SK-N-SH (cell line): ENCODE data around the gene EME2.

Experiments
- EZH2phosphoT487 ChIP-seq: fragments of 200-600 bp; sonication (generic); IDR thresholded peaks from 2 replicates; pipeline ENCODE4 v1.6.1; 2017; ENCODE audit warnings: low read depth, mixed run types, mild to moderate bottlenecking, antibody characterized with exemption, moderate library complexity, borderline replicate concordance
- JUND ChIP-seq: IDR thresholded peaks from 2 replicates; pipeline ENCODE4 v1.4.0; 2012
- POLR2AphosphoS5 ChIP-seq: IDR thresholded peaks from 2 replicates; pipeline ENCODE4 v1.6.1; 2012; ENCODE audit warnings: low read depth, low read length
- RAD21 ChIP-seq: IDR thresholded peaks from 2 replicates; pipeline ENCODE4 v1.6.1; 2012; ENCODE audit warnings: mild to moderate bottlenecking, low read length
- RCOR1 ChIP-seq: fragments of 150-350 bp; IDR thresholded peaks from 2 replicates; pipeline ENCODE4 v1.6.1; 2017; ENCODE audit warnings: antibody characterized with exemption, low read length
- SIN3A ChIP-seq: IDR thresholded peaks from 2 replicates; pipeline ENCODE4 v1.6.1; 2012; ENCODE audit warnings: low read depth, mild to moderate bottlenecking, low read length, moderate library complexity, borderline replicate concordance
- SMC3 ChIP-seq: IDR thresholded peaks from 2 replicates; pipeline ENCODE4 v1.6.1; 2012; ENCODE audit warnings: low read depth, low read length, improper control_type of control experiment
- TEAD4 ChIP-seq: IDR thresholded peaks from 2 replicates; pipeline ENCODE4 v1.4.0; 2012; ENCODE audit warnings: mild to moderate bottlenecking, borderline replicate concordance; ENCODE audit not compliant: insufficient read depth
- TF ChIP-seq, protein P1 (sequence below): fragments of 200-600 bp; sonication (generic); IDR thresholded peaks from 2 replicates; pipeline ENCODE4 v1.6.1; 2017; ENCODE audit warnings: antibody characterized with exemption, mild to moderate bottlenecking, moderate library complexity
- TF ChIP-seq, protein P2 (sequence below): IDR thresholded peaks from 2 replicates; pipeline ENCODE4 v1.6.1; 2012; ENCODE audit warnings: mild to moderate bottlenecking, low read depth, low read length, moderate library complexity

DNA sequence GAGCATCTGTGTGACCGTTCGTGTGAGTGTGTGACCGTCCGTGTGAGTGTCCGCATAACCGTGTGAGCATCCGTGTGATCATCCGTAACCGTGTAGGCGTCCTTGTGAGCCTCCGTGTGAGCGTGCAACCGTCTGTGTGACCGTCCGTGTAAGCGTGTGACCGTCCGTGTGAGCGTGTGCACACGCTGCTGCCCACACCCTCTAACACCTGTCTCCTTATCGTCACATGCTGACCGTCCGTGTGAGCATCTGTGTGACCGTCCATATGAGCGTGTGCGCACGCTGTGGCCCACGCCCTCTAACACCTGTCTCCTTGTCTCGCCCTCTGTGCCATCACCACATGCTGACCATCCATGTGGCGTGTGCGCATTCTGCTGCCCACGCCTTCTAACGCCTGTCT, 32.4 kb upstream of the EME2 start:
- TF ChIP-seq, protein P1, sequence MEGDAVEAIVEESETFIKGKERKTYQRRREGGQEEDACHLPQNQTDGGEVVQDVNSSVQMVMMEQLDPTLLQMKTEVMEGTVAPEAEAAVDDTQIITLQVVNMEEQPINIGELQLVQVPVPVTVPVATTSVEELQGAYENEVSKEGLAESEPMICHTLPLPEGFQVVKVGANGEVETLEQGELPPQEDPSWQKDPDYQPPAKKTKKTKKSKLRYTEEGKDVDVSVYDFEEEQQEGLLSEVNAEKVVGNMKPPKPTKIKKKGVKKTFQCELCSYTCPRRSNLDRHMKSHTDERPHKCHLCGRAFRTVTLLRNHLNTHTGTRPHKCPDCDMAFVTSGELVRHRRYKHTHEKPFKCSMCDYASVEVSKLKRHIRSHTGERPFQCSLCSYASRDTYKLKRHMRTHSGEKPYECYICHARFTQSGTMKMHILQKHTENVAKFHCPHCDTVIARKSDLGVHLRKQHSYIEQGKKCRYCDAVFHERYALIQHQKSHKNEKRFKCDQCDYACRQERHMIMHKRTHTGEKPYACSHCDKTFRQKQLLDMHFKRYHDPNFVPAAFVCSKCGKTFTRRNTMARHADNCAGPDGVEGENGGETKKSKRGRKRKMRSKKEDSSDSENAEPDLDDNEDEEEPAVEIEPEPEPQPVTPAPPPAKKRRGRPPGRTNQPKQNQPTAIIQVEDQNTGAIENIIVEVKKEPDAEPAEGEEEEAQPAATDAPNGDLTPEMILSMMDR, result no peak
- TF ChIP-seq POLR2AphosphoS5 (no peak), TEAD4 (no peak), RAD21 (no peak), SIN3A (no peak), EZH2phosphoT487 (no peak), RCOR1 (no peak), JUND (no peak), SMC3 (no peak)
- TF ChIP-seq, protein P2, sequence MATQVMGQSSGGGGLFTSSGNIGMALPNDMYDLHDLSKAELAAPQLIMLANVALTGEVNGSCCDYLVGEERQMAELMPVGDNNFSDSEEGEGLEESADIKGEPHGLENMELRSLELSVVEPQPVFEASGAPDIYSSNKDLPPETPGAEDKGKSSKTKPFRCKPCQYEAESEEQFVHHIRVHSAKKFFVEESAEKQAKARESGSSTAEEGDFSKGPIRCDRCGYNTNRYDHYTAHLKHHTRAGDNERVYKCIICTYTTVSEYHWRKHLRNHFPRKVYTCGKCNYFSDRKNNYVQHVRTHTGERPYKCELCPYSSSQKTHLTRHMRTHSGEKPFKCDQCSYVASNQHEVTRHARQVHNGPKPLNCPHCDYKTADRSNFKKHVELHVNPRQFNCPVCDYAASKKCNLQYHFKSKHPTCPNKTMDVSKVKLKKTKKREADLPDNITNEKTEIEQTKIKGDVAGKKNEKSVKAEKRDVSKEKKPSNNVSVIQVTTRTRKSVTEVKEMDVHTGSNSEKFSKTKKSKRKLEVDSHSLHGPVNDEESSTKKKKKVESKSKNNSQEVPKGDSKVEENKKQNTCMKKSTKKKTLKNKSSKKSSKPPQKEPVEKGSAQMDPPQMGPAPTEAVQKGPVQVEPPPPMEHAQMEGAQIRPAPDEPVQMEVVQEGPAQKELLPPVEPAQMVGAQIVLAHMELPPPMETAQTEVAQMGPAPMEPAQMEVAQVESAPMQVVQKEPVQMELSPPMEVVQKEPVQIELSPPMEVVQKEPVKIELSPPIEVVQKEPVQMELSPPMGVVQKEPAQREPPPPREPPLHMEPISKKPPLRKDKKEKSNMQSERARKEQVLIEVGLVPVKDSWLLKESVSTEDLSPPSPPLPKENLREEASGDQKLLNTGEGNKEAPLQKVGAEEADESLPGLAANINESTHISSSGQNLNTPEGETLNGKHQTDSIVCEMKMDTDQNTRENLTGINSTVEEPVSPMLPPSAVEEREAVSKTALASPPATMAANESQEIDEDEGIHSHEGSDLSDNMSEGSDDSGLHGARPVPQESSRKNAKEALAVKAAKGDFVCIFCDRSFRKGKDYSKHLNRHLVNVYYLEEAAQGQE, result no peak
